Activated CD8-positive, alpha-beta T cell treated with anti-CD3 and anti-CD28 coated beads, Interleukin-2, amount 10 ng/mL, durations not matched to agents 7 days and 5 days (primary cell): ENCODE measurements around the gene PODXL2. TPM values are rescaled to one million over a fixed set of nuclear protein-coding genes. Genes with fewer than 3 reads are reported as not detected.
"Not testable (repeated sequence)": the region's sequence is repeated elsewhere in the genome, so short reads cannot be mapped to it uniquely, and the experiment has no call there.

Experiments
- ATAC-seq: fragments of 150-1000 bp; cut with Tn5 transposase; one replicate; pipeline ENCODE4 v1.10.0; 2021; ENCODE audit warnings: moderate library complexity
- CTCF ChIA-PET: fragments of 350-600 bp; sonication (Branson Sonifier 250); formaldehyde crosslinking; loops from one replicate; lab custom pipeline; 2021; ENCODE audit warnings: antibody characterized with exemption; lab: Charles Lee
- POLR2A ChIA-PET: fragments of 350-600 bp; sonication (Branson Sonifier 250); formaldehyde crosslinking; loops from one replicate; lab custom pipeline; 2021; ENCODE audit warnings: antibody characterized with exemption; lab: Charles Lee
- DNase-seq: peaks from one replicate; pipeline ENCODE4 v3.0.0-alpha.2; 2020
- H3K27ac Mint-ChIP-seq: one replicate; pipeline ENCODE4 v1.8.0; 2021; ENCODE audit warnings: mild to moderate bottlenecking, mixed read lengths
- H3K27me3 Mint-ChIP-seq: one replicate; pipeline ENCODE4 v1.8.0; 2021; ENCODE audit warnings: low read depth, mixed read lengths
- H3K36me3 Mint-ChIP-seq: one replicate; pipeline ENCODE4 v1.8.0; 2021; ENCODE audit warnings: low read depth, mixed read lengths
- H3K4me1 Mint-ChIP-seq: one replicate; pipeline ENCODE4 v1.8.0; 2021; ENCODE audit warnings: low read depth, mixed read lengths
- H3K4me3 Mint-ChIP-seq: one replicate; pipeline ENCODE4 v1.8.0; 2021; ENCODE audit warnings: mild to moderate bottlenecking, mixed read lengths
- H3K9me3 Mint-ChIP-seq: one replicate; pipeline ENCODE4 v1.8.0; 2022; ENCODE audit warnings: mixed read lengths; ENCODE audit not compliant: insufficient read depth
- total RNA-seq, 2 experiments: library from RNA; stranded (reverse); gene quantifications; one replicate each; pipeline ENCODE4 v1.2.3, GENCODE V29; 2021

Gene PODXL2
- total RNA-seq, 2 experiments from 2014 or later: 1.3 to 1.7 TPM

DNA sequence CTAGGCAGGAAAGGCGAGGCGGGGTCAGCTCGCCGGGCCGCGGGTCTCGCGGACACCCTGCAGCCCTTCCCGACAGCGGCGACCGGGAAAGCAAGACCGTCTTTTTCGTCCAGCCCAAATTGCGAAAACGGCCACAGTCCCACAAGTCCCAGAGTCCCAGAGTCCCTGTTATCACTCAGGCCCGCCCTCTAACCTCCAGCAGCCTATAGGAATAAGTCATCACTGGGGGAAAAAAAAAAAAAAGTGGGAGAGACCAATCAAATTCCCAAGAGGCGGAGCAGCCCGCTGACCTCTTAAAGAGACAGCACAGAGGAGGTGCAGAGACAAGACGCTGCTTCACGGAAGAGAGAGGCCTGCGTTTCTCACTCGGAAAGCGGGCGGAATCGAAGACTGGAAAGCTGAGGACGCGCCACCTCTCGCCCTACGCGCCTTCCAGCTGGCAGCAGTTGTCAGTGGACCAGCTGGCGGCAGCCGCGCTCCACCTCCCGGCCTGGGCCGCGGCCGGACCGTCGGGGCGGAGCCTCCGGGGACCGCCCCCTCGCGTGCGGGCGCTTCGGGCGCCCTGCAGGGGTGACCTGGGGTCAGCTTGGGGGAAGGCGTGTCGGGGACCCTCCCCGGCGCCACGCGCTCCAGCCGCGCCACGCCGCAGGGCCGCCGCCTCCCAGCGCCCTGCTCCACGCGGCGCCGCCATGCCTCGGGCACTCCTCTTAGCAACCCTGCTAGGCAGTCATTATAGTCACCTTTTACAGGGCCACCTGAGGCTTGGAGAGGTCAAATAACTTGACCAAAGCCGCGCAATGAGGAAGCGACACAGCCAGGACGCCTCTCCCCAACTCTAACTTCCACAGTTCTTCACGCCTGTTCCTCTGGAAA is 38.2 kb upstream of the PODXL2 start, which contains the start of gene TPRA1:
TPRA1 (minus strand) TSS at position 141 of the 873 bp plus-strand sequence. CDS start 10,587 bp downstream, outside the sequence.
- H3K27me3 Mint-ChIP-seq: no peaks in the 10 kb centered on the region
- peak within 1 kb of the TSS; percentile 98 for H3K27ac Mint-ChIP-seq
- peak; percentile 88 for ATAC-seq
- H3K36me3 Mint-ChIP-seq: peaks cover 5% of the 10 kb centered on the region
- ChIA-PET CTCF (interaction anchor here (0.6 to 6.3 kb wide), 3 partner anchors 15 to 44 kb away, joined by 3 to 48 read pairs (median 3); no protein-coding TSS in a partner anchor), POLR2A (interaction anchor here (0.5 to 1.2 kb wide), 5 partner anchors 8 to 878 kb away, joined by 3 to 12 read pairs (median 3); no protein-coding TSS in a partner anchor)
- peak; percentile 87 for DNase-seq
- peaks cover 31% of the 10 kb centered on the region for H3K4me1 Mint-ChIP-seq
- no peaks in the 10 kb centered on the region for H3K9me3 Mint-ChIP-seq
- peak within 1 kb of the TSS; percentile 93 for H3K4me3 Mint-ChIP-seq

DNA sequence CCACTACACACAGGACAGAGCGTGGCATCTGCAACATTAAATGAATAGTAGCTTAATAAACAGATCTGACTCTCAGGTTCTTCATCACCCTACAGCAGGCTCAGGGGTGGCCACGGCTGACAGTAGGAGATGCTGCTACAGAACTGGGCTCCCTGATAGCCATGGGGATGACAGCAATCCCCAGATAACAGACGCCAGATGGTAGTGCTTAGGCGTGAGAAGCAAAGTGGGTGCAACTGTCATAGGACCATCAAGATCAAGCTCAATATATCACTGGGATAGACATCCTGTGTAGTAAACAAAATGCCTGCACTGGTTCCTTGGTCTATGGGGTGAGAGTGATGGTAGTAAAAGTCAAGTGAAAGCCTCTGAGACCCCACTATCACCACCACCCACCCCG is 35.8 kb upstream of the PODXL2 start:
- Mint-ChIP-seq H3K27ac (no peak overlapping the region), H3K9me3 (no peaks in the 10 kb centered on the region), H3K4me3 (no peak overlapping the region), H3K27me3 (no peaks in the 10 kb centered on the region), H3K36me3 (no peaks in the 10 kb centered on the region), H3K4me1 (peaks cover 43% of the 10 kb centered on the region)
- CTCF ChIA-PET: interaction anchor here (1.5 kb wide), 1 partner anchor 18 kb away, joined by 7 read pairs; no protein-coding TSS in a partner anchor
- DNase-seq (no peak), ATAC-seq (no peak)
- POLR2A ChIA-PET: interaction anchor here (0.6 kb wide), 1 partner anchor 33 kb away, joined by 3 read pairs; no protein-coding TSS in a partner anchor

DNA sequence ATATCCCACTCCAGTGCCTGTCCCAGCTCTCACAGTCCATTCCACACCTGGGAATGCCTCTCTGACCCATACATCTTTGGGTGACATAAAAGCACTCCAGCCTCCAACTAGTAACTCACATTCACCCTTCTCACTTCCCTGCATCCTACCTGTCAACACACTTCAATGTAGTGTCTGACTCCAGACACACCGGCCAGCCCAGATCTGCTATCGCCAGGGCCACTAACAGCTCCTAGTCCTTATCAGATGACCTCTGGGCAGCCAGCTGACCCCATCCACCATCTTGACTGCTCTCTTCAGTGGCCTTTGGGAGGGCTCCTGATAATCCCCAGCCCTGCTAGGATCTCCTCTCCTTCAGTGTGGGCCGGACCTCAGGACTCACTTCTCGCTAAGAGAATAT is 33.7 kb upstream of the PODXL2 start:
- no peaks in the 10 kb centered on the region for H3K27me3 Mint-ChIP-seq
- CTCF ChIA-PET: interaction anchor here (5.6 kb wide), 1 partner anchor 20 kb away, joined by 32 read pairs; no protein-coding TSS in a partner anchor
- H3K27ac Mint-ChIP-seq: no peak overlapping the region
- peaks cover 13% of the 10 kb centered on the region for H3K36me3 Mint-ChIP-seq
- ATAC-seq (no peak), DNase-seq (no peak)
- peaks cover 43% of the 10 kb centered on the region for H3K4me1 Mint-ChIP-seq
- POLR2A ChIA-PET: no interaction called here
- no peaks in the 10 kb centered on the region for H3K9me3 Mint-ChIP-seq
- no peak overlapping the region for H3K4me3 Mint-ChIP-seq

- no peaks in the 10 kb centered on the region for H3K9me3 Mint-ChIP-seq
- peaks cover 51% of the 10 kb centered on the region for H3K4me1 Mint-ChIP-seq
- peak overlapping the region; percentile 89 for H3K27ac Mint-ChIP-seq
- CTCF ChIA-PET: interaction anchor here (1.7 to 5.6 kb wide), 5 partner anchors 10 to 97 kb away, joined by 4 to 32 read pairs (median 7); no protein-coding TSS in a partner anchor
- peaks cover 32% of the 10 kb centered on the region for H3K36me3 Mint-ChIP-seq
- no peak for ATAC-seq
- POLR2A ChIA-PET: interaction anchor here (0.6 to 3.1 kb wide), 11 partner anchors 8 to 705 kb away, joined by 3 to 19 read pairs (median 7); no protein-coding TSS in a partner anchor
- H3K27me3 Mint-ChIP-seq: no peaks in the 10 kb centered on the region
- peak overlapping the region; percentile 83 for H3K4me3 Mint-ChIP-seq
- DNase-seq: no peak
Observed at GRCh38 chr3:127597020-127597771, 31.8 kb upstream of the PODXL2 start.

- POLR2A ChIA-PET: interaction anchor here (1.1 to 3.1 kb wide), 8 partner anchors 8 to 80 kb away, joined by 3 to 19 read pairs (median 10); partner anchors contain the start of gene TPRA1
- H3K27ac Mint-ChIP-seq: peak overlapping the region; percentile 89
- H3K27me3 Mint-ChIP-seq: no peaks in the 10 kb centered on the region
- H3K4me1 Mint-ChIP-seq: peaks cover 55% of the 10 kb centered on the region
- no peaks in the 10 kb centered on the region for H3K9me3 Mint-ChIP-seq
- DNase-seq (no peak), ATAC-seq (no peak)
- H3K4me3 Mint-ChIP-seq: peak overlapping the region; percentile 83
- peaks cover 40% of the 10 kb centered on the region for H3K36me3 Mint-ChIP-seq
- CTCF ChIA-PET: interaction anchor here (0.9 to 5.6 kb wide), 5 partner anchors 9 to 73 kb away, joined by 4 to 32 read pairs (median 4); no protein-coding TSS in a partner anchor
Observed at GRCh38 chr3:127598841-127599570, 30.0 kb upstream of the PODXL2 start.

- ATAC-seq (no peak), DNase-seq (no peak)
- H3K27ac Mint-ChIP-seq: peak overlapping the region; percentile 34
- peaks cover 54% of the 10 kb centered on the region for H3K36me3 Mint-ChIP-seq
- H3K9me3 Mint-ChIP-seq: no peaks in the 10 kb centered on the region
- CTCF ChIA-PET: no interaction called here
- POLR2A ChIA-PET: no interaction called here
- H3K27me3 Mint-ChIP-seq: no peaks in the 10 kb centered on the region
- H3K4me3 Mint-ChIP-seq: peak overlapping the region; percentile 58
- peaks cover 58% of the 10 kb centered on the region for H3K4me1 Mint-ChIP-seq
Observed at GRCh38 chr3:127600749-127601456, 28.1 kb upstream of the PODXL2 start.

- POLR2A ChIA-PET: no interaction called here
- Mint-ChIP-seq H3K4me1 (peaks cover 47% of the 10 kb centered on the region), H3K27ac (no peak overlapping the region)
Observed at GRCh38 chr3:127604035-127604434, 24.9 kb upstream of the PODXL2 start.

DNA sequence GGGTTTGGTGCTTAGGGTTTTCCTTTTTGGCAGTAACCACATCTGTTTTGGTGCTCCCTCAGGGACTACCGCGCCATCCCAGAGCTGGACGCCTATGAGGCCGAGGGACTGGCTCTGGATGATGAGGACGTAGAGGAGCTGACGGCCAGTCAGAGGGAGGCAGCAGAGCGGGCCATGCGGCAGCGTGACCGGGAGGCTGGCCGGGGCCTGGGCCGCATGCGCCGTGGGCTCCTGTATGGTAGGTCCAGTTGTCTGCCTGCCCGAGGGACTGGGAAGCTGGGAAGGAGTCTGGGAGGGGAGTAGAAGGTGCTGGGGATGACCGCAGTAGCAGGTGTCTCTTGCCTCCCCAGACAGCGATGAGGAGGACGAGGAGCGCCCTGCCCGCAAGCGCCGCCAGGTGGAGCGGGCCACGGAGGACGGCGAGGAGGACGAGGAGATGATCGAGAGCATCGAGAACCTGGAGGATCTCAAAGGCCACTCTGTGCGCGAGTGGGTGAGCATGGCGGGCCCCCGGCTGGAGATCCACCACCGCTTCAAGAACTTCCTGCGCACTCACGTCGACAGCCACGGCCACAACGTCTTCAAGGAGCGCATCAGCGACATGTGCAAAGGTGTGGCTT is 24.3 kb upstream of the PODXL2 start:
- no peak for DNase-seq
- H3K9me3 Mint-ChIP-seq: no peaks in the 10 kb centered on the region
- no peaks in the 10 kb centered on the region for H3K27me3 Mint-ChIP-seq
- H3K27ac Mint-ChIP-seq: no peak overlapping the region
- peaks cover 43% of the 10 kb centered on the region for H3K4me1 Mint-ChIP-seq
- peaks cover 78% of the 10 kb centered on the region for H3K36me3 Mint-ChIP-seq
- POLR2A ChIA-PET: interaction anchor here (0.6 kb wide), 2 partner anchors 13 to 523 kb away, joined by 3 read pairs; no protein-coding TSS in a partner anchor
- CTCF ChIA-PET: no interaction called here
- no peak overlapping the region for H3K4me3 Mint-ChIP-seq
- no peak for ATAC-seq

More at GRCh38 chr3:127604035-127604434, 24.9 kb upstream of the PODXL2 start:
- Mint-ChIP-seq H3K36me3 (peaks cover 81% of the 10 kb centered on the region), H3K4me3 (no peak overlapping the region), H3K9me3 (no peaks in the 10 kb centered on the region), H3K27me3 (no peaks in the 10 kb centered on the region)
- no peak for DNase-seq
- ATAC-seq: no peak
- CTCF ChIA-PET: interaction anchor here (1.8 kb wide), 1 partner anchor 29 kb away, joined by 8 read pairs; no protein-coding TSS in a partner anchor

- Mint-ChIP-seq H3K4me1 (peaks cover 42% of the 10 kb centered on the region), H3K27ac (peak overlapping the region; percentile 15), H3K36me3 (peaks cover 80% of the 10 kb centered on the region)
- CTCF ChIA-PET, H3K9me3 Mint-ChIP-seq, H3K4me3 Mint-ChIP-seq, ATAC-seq, DNase-seq, H3K27me3 Mint-ChIP-seq: not testable (repeated sequence)
- POLR2A ChIA-PET: interaction anchor here (0.6 to 2.5 kb wide), 3 partner anchors 7 to 523 kb away, joined by 3 to 16 read pairs (median 3); partner anchors contain the start of gene MCM2
Observed at GRCh38 chr3:127605547-127605946, 23.4 kb upstream of the PODXL2 start.
